Jurkat, Clone E6-1 (cell line): Measurements from ENCODE around the gene DGKD.

ENCODE experiments used
- DNase-seq: peaks from one replicate; pipeline ENCODE4 v3.0.0-alpha.2; 2011; ENCODE audit warnings: low read depth, low spot score
- H3K4me3 ChIP-seq: 2 replicates; pipeline ENCODE4 v1.5.1; 2011; ENCODE audit warnings: mild to moderate bottlenecking, low read length, control low read depth, moderate library complexity

Gene DGKD

GRCh38 chr2:233495503-233496496 lies 141.5 kb downstream of the DGKD start:
- H3K4me3 ChIP-seq, result no peak overlapping the region
- no peak for DNase-seq

- DNase-seq, result no peak
- H3K4me3 ChIP-seq, result no peak overlapping the region
These were observed 143.4 kb downstream of the DGKD start for GRCh38 chr2:233497692-233498091.

- no peak overlapping the region for H3K4me3 ChIP-seq
- no peak for DNase-seq
These were observed 143.8 kb downstream of the DGKD start for GRCh38 chr2:233498126-233498525.

GRCh38 chr2:233499928-233500327 lies 145.6 kb downstream of the DGKD start:
- no peak for DNase-seq
- no peak overlapping the region for H3K4me3 ChIP-seq

GRCh38 chr2:233501198-233502076 lies 147.1 kb downstream of the DGKD start:
- no peak for DNase-seq
- H3K4me3 ChIP-seq, result no peak overlapping the region

- no peak for DNase-seq
- no peak overlapping the region for H3K4me3 ChIP-seq
These were observed 149.2 kb downstream of the DGKD start for GRCh38 chr2:233503481-233503880.

GRCh38 chr2:233503947-233504637 lies 149.8 kb downstream of the DGKD start:
- H3K4me3 ChIP-seq, result no peak overlapping the region

GRCh38 chr2:233513953-233514655 lies 159.8 kb downstream of the DGKD start:
- no peak overlapping the region for H3K4me3 ChIP-seq
- DNase-seq, result peak; percentile 3

More at GRCh38 chr2:233503947-233504637, 149.8 kb downstream of the DGKD start:
- no peak for DNase-seq

GRCh38 chr2:233519787-233520611 lies 165.7 kb downstream of the DGKD start:
- no peak for DNase-seq
- no peak overlapping the region for H3K4me3 ChIP-seq
